Karpas-422 (cell line): ENCODE data around the gene STOML1. TPM values are rescaled to one million over a fixed set of nuclear protein-coding genes. Genes with fewer than 3 reads are reported as not detected.
"Not testable (repeated sequence)": the region's sequence is repeated elsewhere in the genome, so short reads cannot be mapped to it uniquely, and the experiment has no call there.

Experiments
- DNase-seq: peaks from one replicate; pipeline ENCODE4 v3.0.0-alpha.2; 2015
- H2AFZ ChIP-seq: fragments of 200-600 bp; sonication (generic); 2 replicates; pipeline ENCODE4 v1.6.1; 2014; ENCODE audit warnings: antibody characterized with exemption, low read length, mixed read lengths
- H3K27ac ChIP-seq: fragments of 200-600 bp; sonication (generic); 2 replicates; pipeline ENCODE4 v1.5.1; 2014; ENCODE audit warnings: mild to moderate bottlenecking, low read length, moderate library complexity
- H3K27me3 ChIP-seq: fragments of 200-600 bp; sonication (generic); 2 replicates; pipeline ENCODE4 v1.6.1; 2014; ENCODE audit warnings: low read length, mixed read lengths
- H3K36me3 ChIP-seq: fragments of 200-600 bp; sonication (generic); 2 replicates; pipeline ENCODE4 v1.6.1; 2014; ENCODE audit warnings: low read length, mixed read lengths; ENCODE audit not compliant: insufficient read depth
- H3K4me1 ChIP-seq: fragments of 200-600 bp; sonication (generic); 2 replicates; pipeline ENCODE4 v1.6.1; 2014; ENCODE audit warnings: mild to moderate bottlenecking, low read length, mixed read lengths
- H3K4me2 ChIP-seq: fragments of 200-600 bp; sonication (generic); 2 replicates; pipeline ENCODE4 v1.6.1; 2014; ENCODE audit warnings: low read length, low read depth, mild to moderate bottlenecking; ENCODE audit not compliant: poor library complexity, severe bottlenecking
- H3K4me3 ChIP-seq: fragments of 200-600 bp; sonication (generic); 2 replicates; pipeline ENCODE4 v1.5.1; 2014; ENCODE audit warnings: mild to moderate bottlenecking, antibody characterized with exemption, low read length, mixed read lengths
- H3K79me2 ChIP-seq: fragments of 200-600 bp; sonication (generic); 2 replicates; pipeline ENCODE4 v1.6.1; 2014; ENCODE audit warnings: mild to moderate bottlenecking, low read length, mixed read lengths
- H3K9ac ChIP-seq: fragments of 200-600 bp; sonication (generic); 2 replicates; pipeline ENCODE4 v1.6.0; 2014; ENCODE audit warnings: low read length
- H3K9me2 ChIP-seq: fragments of 200-600 bp; sonication (generic), shearing (Covaris generic); replicated peaks from 2 replicates; pipeline ENCODE4 v1.6.0; 2014; ENCODE audit warnings: mild to moderate bottlenecking, low read length, moderate library complexity; ENCODE audit not compliant: insufficient read depth
- H3K9me3 ChIP-seq: fragments of 300-700, 200-600 bp; sonication (generic); 2 replicates; pipeline ENCODE4 v1.6.1; 2014; ENCODE audit warnings: low read length, mixed read lengths
- H4K20me1 ChIP-seq: fragments of 200-600 bp; sonication (generic); 2 replicates; pipeline ENCODE4 v1.6.1; 2014; ENCODE audit warnings: mild to moderate bottlenecking, antibody characterized with exemption, low read length, low read depth; ENCODE audit not compliant: insufficient read depth
- total RNA-seq: library from RNA; depleted of rRNA; stranded (reverse); fragments of >200 nt; shearing (Covaris generic); gene quantifications from 2 replicates; pipeline ENCODE4 v1.2.3, GENCODE V29; 2014; ENCODE audit warnings: low replicate concordance

STOML1 gene
- total RNA-seq, 1 experiment from 2014 or later: 2.3 TPM

DNA sequence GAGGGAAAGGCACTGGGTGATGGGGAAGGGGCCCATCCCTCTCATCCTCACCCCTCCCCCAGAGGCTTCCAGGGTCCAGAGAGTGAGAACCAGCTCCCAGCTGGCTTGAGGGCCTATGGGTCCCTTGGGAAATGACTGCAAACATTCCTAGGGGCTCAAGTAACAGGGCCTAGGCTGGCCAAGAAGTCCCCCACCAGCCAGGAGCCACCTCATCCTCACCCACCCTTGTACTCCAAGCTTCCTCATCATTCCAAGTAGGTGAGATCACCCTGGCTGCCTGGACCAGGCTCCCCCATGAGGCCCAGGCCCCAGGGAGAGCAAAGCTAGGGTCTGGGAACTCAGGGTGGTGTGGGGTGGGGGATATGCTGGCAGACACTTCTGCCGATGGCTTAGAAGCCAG, 51.1 kb downstream of the STOML1 start:
- no peak for DNase-seq
- no peaks in the 10 kb centered on the region for H3K79me2 ChIP-seq
- H3K9ac ChIP-seq: no peak overlapping the region
- no peaks in the 10 kb centered on the region for H3K27me3 ChIP-seq
- no peak overlapping the region for H3K4me3 ChIP-seq
- H3K9me2 ChIP-seq: no peaks in the 10 kb centered on the region
- no peaks in the 10 kb centered on the region for H3K9me3 ChIP-seq
- no peaks in the 10 kb centered on the region for H3K4me1 ChIP-seq
- no peak overlapping the region for H3K27ac ChIP-seq
- H3K36me3 ChIP-seq: no peaks in the 10 kb centered on the region
- H4K20me1 ChIP-seq: no peaks in the 10 kb centered on the region
- no peak overlapping the region for H2AFZ ChIP-seq
- no peak overlapping the region for H3K4me2 ChIP-seq

DNA sequence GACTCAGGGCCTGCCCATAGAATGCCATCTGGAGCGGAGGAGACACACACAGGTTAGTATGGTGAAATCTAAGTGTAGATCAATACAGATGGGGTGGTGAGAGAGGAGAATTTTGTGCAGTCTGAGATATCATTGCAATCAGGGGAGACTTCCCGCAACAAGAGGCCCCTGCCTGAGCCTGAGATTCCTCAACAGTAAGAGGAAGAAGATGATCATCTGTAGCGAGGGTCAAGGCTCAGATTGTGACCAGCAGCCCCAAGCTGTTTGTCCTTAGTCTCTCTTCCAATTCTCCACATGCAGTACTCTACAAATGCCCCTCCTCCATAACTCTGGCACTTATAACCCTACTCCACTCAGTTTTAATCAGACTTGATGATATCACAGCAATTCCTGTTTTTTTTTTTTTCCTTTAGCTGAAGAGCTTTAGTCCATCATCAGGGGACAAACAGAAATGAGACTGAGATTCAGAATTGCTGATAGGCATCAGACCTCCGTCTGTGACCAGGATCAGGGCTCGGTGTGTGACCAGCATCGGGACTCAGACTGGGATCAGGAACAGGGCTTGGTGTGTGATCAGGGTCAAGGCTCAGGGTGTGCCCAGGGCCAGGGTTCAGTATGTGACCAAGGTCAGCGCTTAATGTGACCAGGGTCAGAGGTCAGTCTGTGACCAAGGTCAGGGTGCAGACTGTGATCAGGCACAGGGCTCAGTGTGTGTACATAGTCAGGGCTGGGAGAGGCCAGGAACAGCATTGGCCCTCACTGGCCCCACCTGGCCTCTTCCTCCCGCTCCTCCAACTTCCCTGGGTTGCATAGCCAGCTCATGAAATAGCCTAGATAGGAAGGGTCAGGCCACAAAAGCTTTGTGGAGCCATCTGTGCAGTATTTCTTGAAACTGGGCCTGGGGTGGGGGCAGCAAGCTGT, 51.8 kb downstream of the STOML1 start:
- Histone ChIP-seq H3K9me3 (no peaks in the 10 kb centered on the region), H3K36me3 (no peaks in the 10 kb centered on the region), H3K4me3 (no peak overlapping the region), H3K27me3 (no peaks in the 10 kb centered on the region), H3K4me1 (no peaks in the 10 kb centered on the region), H3K9me2 (no peaks in the 10 kb centered on the region), H4K20me1 (no peaks in the 10 kb centered on the region), H3K4me2 (no peak overlapping the region), H3K27ac (no peak overlapping the region), H3K9ac (no peak overlapping the region), H2AFZ (no peak overlapping the region), H3K79me2 (no peaks in the 10 kb centered on the region)
- DNase-seq: no peak

DNA sequence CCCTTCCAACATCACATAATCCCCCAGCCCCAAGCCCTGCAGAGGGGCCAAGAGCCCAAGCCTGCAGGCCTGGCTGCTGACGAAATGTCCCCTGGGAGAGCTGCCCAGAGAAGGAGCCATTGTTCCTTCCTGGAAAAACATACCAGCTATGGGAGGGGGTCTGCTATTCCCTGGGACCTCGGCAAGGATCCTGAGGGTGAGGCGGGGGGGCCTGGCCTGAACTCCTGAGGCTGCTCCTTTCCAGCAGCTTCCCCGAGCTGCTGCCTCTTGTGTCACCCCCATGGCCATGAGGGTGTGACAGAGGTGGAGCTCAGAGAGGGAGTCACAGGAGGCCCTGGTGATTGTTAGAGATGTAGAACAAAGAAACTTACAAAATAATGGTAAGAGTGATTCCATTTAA, 53.0 kb downstream of the STOML1 start:
- H3K79me2 ChIP-seq: no peaks in the 10 kb centered on the region
- H3K27me3 ChIP-seq: no peaks in the 10 kb centered on the region
- no peak overlapping the region for H3K4me2 ChIP-seq

DNA sequence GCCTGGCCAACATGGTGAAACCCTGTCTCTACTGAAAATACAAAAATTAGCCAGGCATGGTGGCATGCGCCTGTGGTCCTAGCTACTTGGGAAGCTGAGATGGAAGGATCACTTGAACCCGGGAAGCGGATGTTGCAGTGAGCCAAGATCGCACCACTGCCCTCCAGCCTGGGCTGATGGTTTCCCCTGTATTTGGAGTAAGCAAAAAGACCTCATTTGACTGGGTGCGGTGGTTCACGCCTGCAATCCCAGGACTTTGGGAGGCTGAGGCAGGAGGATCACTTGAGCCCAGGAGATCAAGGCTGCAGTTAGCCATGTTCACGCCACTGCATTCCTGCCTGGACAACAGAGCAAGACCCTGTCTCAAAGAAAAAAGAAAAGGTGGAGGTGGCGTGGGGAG, 53.6 kb downstream of the STOML1 start:
- H3K9me2 ChIP-seq, H3K4me3 ChIP-seq, H3K79me2 ChIP-seq, H3K4me1 ChIP-seq, H3K4me2 ChIP-seq, H3K9ac ChIP-seq, H3K27me3 ChIP-seq, H3K9me3 ChIP-seq, H3K36me3 ChIP-seq, H2AFZ ChIP-seq, H4K20me1 ChIP-seq, DNase-seq, H3K27ac ChIP-seq: not testable (repeated sequence)

More for the DNA sequence above, 53.0 kb downstream of the STOML1 start:
- H3K9ac ChIP-seq: no peak overlapping the region
- DNase-seq: no peak
- no peak overlapping the region for H3K27ac ChIP-seq
- H3K4me3 ChIP-seq: no peak overlapping the region
- no peaks in the 10 kb centered on the region for H3K4me1 ChIP-seq
- H3K9me3 ChIP-seq: no peaks in the 10 kb centered on the region
- H3K36me3 ChIP-seq: no peaks in the 10 kb centered on the region
- H4K20me1 ChIP-seq: no peaks in the 10 kb centered on the region
- no peak overlapping the region for H2AFZ ChIP-seq
- no peaks in the 10 kb centered on the region for H3K9me2 ChIP-seq

DNA sequence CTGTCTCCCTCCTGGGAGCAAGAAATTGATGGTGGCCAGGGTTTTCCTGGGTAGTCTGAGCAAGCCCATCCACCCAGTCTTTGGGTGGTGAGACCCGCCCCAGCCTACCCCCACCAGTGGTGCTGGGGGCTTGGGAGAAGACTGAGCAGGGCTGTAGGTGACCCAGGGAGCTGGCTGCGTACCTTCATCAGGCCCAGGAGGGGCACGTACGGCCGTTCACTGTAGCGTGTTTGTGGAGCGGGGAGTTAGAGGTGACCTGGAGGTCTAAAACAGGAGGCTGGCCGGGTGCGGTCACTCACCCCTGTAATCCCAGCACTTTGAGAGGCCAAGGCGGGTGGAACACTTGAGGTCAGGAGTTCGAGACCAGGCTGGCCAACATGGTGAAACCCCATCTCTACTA, 54.4 kb downstream of the STOML1 start:
- no peak for DNase-seq
- H3K36me3 ChIP-seq: no peaks in the 10 kb centered on the region
- H3K9me2 ChIP-seq: no peaks in the 10 kb centered on the region
- H3K4me3 ChIP-seq: no peak overlapping the region
- H2AFZ ChIP-seq: no peak overlapping the region
- no peaks in the 10 kb centered on the region for H3K27me3 ChIP-seq
- no peaks in the 10 kb centered on the region for H4K20me1 ChIP-seq
- H3K4me1 ChIP-seq: no peaks in the 10 kb centered on the region
- H3K9me3 ChIP-seq: no peaks in the 10 kb centered on the region
- no peak overlapping the region for H3K9ac ChIP-seq
- H3K79me2 ChIP-seq: no peaks in the 10 kb centered on the region
- H3K4me2 ChIP-seq: no peak overlapping the region
- no peak overlapping the region for H3K27ac ChIP-seq

DNA sequence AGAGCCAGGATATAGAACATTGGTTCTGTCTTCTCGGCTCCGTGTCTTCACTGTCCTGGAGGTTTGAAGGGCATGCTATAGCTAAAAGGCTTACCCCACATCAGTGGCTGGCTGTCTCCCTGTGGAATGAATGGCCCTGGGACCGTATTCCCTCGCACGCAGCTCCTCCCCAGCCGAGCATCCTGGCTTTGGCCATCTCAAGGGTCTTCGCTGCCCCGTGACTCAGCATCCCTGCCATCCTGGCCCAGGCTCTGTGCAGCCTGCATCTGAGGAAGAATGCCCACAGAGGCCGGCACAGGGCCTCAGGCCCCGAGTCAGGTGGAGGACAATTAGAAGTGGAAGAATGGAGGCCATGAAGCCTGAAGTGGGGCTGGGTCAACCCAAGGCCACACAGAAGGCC, 54.8 kb downstream of the STOML1 start:
- H3K4me3 ChIP-seq: no peak overlapping the region
- H2AFZ ChIP-seq: no peak overlapping the region
- no peaks in the 10 kb centered on the region for H3K9me2 ChIP-seq
- H4K20me1 ChIP-seq: no peaks in the 10 kb centered on the region
- no peaks in the 10 kb centered on the region for H3K79me2 ChIP-seq
- H3K27me3 ChIP-seq: no peaks in the 10 kb centered on the region
- H3K4me2 ChIP-seq: no peak overlapping the region
- H3K9ac ChIP-seq: no peak overlapping the region
- H3K27ac ChIP-seq: no peak overlapping the region
- DNase-seq: no peak
- H3K9me3 ChIP-seq: no peaks in the 10 kb centered on the region
- no peaks in the 10 kb centered on the region for H3K36me3 ChIP-seq
- H3K4me1 ChIP-seq: no peaks in the 10 kb centered on the region

DNA sequence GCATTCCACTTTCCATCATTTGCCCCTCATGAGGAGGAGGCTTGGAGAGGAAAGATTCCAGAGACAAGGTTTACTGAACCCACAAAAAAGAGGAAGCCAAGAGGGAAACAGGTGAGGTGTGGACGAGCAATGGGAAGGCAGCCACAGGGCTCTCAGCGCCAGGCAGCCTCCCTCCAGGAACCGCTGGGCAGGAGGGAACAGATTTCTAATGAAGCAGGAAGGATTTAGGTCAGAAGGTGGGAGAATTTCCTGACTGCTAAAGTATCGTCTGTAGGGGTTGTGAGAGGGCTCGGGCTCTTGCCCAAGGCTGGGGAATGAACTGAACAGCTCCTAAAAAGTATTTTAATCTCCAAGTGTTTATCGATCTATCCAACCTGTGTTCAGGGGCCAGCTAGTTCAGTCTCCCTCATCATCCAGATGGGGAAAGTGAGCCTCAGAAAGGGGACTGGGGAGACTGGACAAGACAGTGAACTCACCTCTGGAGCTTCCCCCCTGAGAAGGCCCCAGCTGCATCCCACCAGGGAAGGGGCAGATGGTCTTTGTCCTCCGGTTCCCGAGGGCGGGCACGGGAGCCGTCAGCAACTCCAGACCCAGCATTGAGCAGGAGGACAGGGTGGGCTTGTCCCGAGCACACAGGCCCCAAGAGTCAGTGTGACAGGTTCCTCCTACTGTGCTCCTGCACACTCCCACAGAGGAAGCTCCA, 55.4 kb downstream of the STOML1 start:
- Histone ChIP-seq H3K9me2 (no peaks in the 10 kb centered on the region), H3K4me2 (no peak overlapping the region), H4K20me1 (no peaks in the 10 kb centered on the region), H3K4me1 (no peaks in the 10 kb centered on the region), H3K36me3 (no peaks in the 10 kb centered on the region), H3K9ac (no peak overlapping the region), H3K9me3 (no peaks in the 10 kb centered on the region), H3K4me3 (no peak overlapping the region), H2AFZ (no peak overlapping the region), H3K79me2 (no peaks in the 10 kb centered on the region), H3K27ac (no peak overlapping the region), H3K27me3 (no peaks in the 10 kb centered on the region)
- no peak for DNase-seq

DNA sequence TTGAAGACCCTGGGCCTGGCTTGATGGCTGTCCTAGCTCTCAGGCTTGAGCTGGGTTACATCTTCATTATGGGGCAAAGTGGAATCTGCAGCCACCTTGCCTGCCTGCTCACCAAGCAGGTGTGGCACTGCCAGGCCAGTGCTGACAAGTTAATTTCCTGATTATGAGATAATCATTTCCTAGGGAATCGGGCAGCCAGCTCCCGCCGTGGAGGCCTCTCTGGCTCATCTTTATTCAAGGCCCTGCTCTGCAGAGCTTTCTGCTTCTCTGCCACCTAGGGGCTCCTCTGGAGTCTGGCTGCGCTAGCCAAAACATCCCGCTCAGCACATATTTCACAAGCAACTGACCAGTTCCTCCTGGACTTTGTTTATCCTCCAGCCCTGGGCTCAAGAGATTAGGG, 55.9 kb downstream of the STOML1 start:
- no peaks in the 10 kb centered on the region for H3K9me2 ChIP-seq
- H3K9me3 ChIP-seq: no peaks in the 10 kb centered on the region
- H3K4me3 ChIP-seq: no peak overlapping the region
- H3K4me1 ChIP-seq: no peaks in the 10 kb centered on the region
- H4K20me1 ChIP-seq: no peaks in the 10 kb centered on the region
- no peaks in the 10 kb centered on the region for H3K27me3 ChIP-seq
- DNase-seq: no peak
- no peak overlapping the region for H3K27ac ChIP-seq
- H3K9ac ChIP-seq: no peak overlapping the region
- H3K36me3 ChIP-seq: no peaks in the 10 kb centered on the region
- H2AFZ ChIP-seq: no peak overlapping the region
- H3K79me2 ChIP-seq: no peaks in the 10 kb centered on the region
- no peak overlapping the region for H3K4me2 ChIP-seq
